HepG2 (cell line): ENCODE results near the gene INTS7. TPM values are rescaled to one million over a fixed set of nuclear protein-coding genes. Genes with fewer than 3 reads are reported as not detected.
A peak's percentile ranks its signal among the peaks of the same experiment; 100 is the strongest.

Source experiments
- CREM ChIP-seq, 2 experiments: sonication (generic) in 1 of 2; formaldehyde crosslinking in 1 of 2; IDR thresholded peaks; 2 replicates each; pipeline versions ENCODE4 v1.4.0 to v1.6.1; 2016 to 2020; ENCODE audit warnings: antibody characterized with exemption in 1 of 2, mild to moderate bottlenecking in 1 of 2, missing genetic modification reagents in 1 of 2
- DDIT3 ChIP-seq: sonication (generic); formaldehyde crosslinking; IDR thresholded peaks from 2 replicates; pipeline ENCODE4 v1.4.0; 2020; ENCODE audit warnings: mild to moderate bottlenecking, missing genetic modification reagents
- ELF1 ChIP-seq: sonication (generic); formaldehyde crosslinking; IDR thresholded peaks from 2 replicates; pipeline ENCODE4 v1.4.0; 2020; ENCODE audit warnings: missing genetic modification reagents
- HDAC2 ChIP-seq: sonication (generic); formaldehyde crosslinking; IDR thresholded peaks from 2 replicates; pipeline ENCODE4 v1.4.0; 2020; ENCODE audit warnings: missing genetic modification reagents
- NCOA1 ChIP-seq: sonication (generic); formaldehyde crosslinking; IDR thresholded peaks from 2 replicates; pipeline ENCODE4 v1.9.0; 2021; ENCODE audit warnings: missing genetic modification reagents
- NFKB2 ChIP-seq: sonication (generic); formaldehyde crosslinking; IDR thresholded peaks from 2 replicates; pipeline ENCODE4 v1.4.0; 2020; ENCODE audit warnings: missing genetic modification reagents, borderline replicate concordance
- NR2F1 ChIP-seq, 2 experiments: fragments of 450-650 bp in 1 of 2; formaldehyde crosslinking in 1 of 2; IDR thresholded peaks; 2 replicates each; pipeline versions ENCODE4 v1.5.0 to v1.6.1; 2016 to 2020; ENCODE audit warnings: mild to moderate bottlenecking in 1 of 2, missing compliant biosample characterization in 1 of 2, missing genetic modification reagents in 1 of 2, moderate library complexity in 1 of 2
- POLR2G ChIP-seq: fragments of 200-400 bp; formaldehyde crosslinking; IDR thresholded peaks from 2 replicates; pipeline ENCODE4 v1.6.1; 2018; ENCODE audit warnings: mild to moderate bottlenecking, low read depth, low read length, moderate library complexity
- RERE ChIP-seq: IDR thresholded peaks from 2 replicates; pipeline ENCODE4 v1.6.1; 2016; ENCODE audit warnings: low read depth, missing genetic modification reagents, missing compliant biosample characterization
- STAG1 ChIP-seq: sonication (generic); formaldehyde crosslinking; IDR thresholded peaks from 2 replicates; pipeline ENCODE4 v1.4.0; 2020; ENCODE audit warnings: missing genetic modification reagents
- TMF1 ChIP-seq: sonication (generic); formaldehyde crosslinking; IDR thresholded peaks from 2 replicates; pipeline ENCODE4 v1.8.1; 2022; ENCODE audit warnings: low read depth, missing genetic modification reagents
- TP53 ChIP-seq: sonication (generic); formaldehyde crosslinking; conservative IDR thresholded peaks from 2 replicates; pipeline ENCODE4 v1.4.0; 2020; ENCODE audit warnings: missing genetic modification reagents
- ZFP36L2 ChIP-seq: sonication (generic); formaldehyde crosslinking; IDR thresholded peaks from 2 replicates; pipeline ENCODE4 v1.4.0; 2020; ENCODE audit warnings: missing genetic modification reagents
- ZMAT3 ChIP-seq: sonication (generic); formaldehyde crosslinking; conservative IDR thresholded peaks from 2 replicates; pipeline ENCODE4 v1.7.0; 2021; ENCODE audit warnings: missing genetic modification reagents
- ZNF207 ChIP-seq: fragments of 450-650 bp; IDR thresholded peaks from 2 replicates; pipeline ENCODE4 v1.6.1; 2016; ENCODE audit warnings: antibody characterized with exemption, borderline replicate concordance
- ZNF558 ChIP-seq: sonication (generic); formaldehyde crosslinking; IDR thresholded peaks from 2 replicates; pipeline ENCODE4 v1.9.0; 2022; ENCODE audit warnings: mild to moderate bottlenecking, missing genetic modification reagents, borderline replicate concordance
- ZNF75D ChIP-seq: sonication (generic); formaldehyde crosslinking; IDR thresholded peaks from 2 replicates; pipeline ENCODE4 v1.8.1; 2023; ENCODE audit warnings: missing genetic modification reagents, mild to moderate bottlenecking, borderline replicate concordance
- ZNF878 ChIP-seq: sonication (generic); formaldehyde crosslinking; IDR thresholded peaks from 2 replicates; pipeline ENCODE4 v1.8.1; 2023; ENCODE audit warnings: mild to moderate bottlenecking, missing genetic modification reagents, moderate library complexity
- ZSCAN30 ChIP-seq: sonication (generic); formaldehyde crosslinking; IDR thresholded peaks from 2 replicates; pipeline ENCODE4 v1.5.0; 2020; ENCODE audit warnings: mild to moderate bottlenecking, missing genetic modification reagents
- polyA plus RNA-seq, 8 experiments: library from polyadenylated mRNA; depleted of rRNA in 3 of 8; stranded (reverse) in 7 of 8; unstranded in 1 of 8; fragments of >200 nt; fragmentation: Illumina TruSeq in 4 of 8; extraction: Trizol in 4 of 8; gene quantifications; 2 replicates each; pipeline versions ENCODE4 v1.2.1 to v1.2.3, GENCODE V29; 2011 to 2016; ENCODE audit warnings: low read depth in 4 of 8, missing spikeins in 1 of 8, mixed read lengths in 1 of 8; ENCODE audit not compliant: insufficient read depth in 1 of 8
- total RNA-seq, 5 experiments: library from RNA; depleted of rRNA; stranded (reverse); fragments of >200 nt; fragmentation: Illumina TruSeq; extraction: Trizol; gene quantifications; 2 replicates each; pipeline ENCODE4 v1.2.3, GENCODE V29; 2016; ENCODE audit warnings: low read depth in 1 of 5
- TF ChIP-seq, protein P1 (sequence below): IDR thresholded peaks from 2 replicates; pipeline ENCODE4 v1.6.1; 2016
- TF ChIP-seq, protein P2 (sequence below): sonication (generic); formaldehyde crosslinking; IDR thresholded peaks from 2 replicates; pipeline ENCODE4 v1.4.0; 2020; ENCODE audit warnings: missing genetic modification reagents

INTS7 gene
- total and polyA plus RNA-seq, 2 of the 13 experiments (the other 11 are each of a cell fraction or from before 2014, with no cell fraction given) = 18.3 to 22.4 TPM

- peak; percentile 28; the same call in 1 of the 2 replicates for TF ChIP-seq RERE
- TF ChIP-seq, protein P1, sequence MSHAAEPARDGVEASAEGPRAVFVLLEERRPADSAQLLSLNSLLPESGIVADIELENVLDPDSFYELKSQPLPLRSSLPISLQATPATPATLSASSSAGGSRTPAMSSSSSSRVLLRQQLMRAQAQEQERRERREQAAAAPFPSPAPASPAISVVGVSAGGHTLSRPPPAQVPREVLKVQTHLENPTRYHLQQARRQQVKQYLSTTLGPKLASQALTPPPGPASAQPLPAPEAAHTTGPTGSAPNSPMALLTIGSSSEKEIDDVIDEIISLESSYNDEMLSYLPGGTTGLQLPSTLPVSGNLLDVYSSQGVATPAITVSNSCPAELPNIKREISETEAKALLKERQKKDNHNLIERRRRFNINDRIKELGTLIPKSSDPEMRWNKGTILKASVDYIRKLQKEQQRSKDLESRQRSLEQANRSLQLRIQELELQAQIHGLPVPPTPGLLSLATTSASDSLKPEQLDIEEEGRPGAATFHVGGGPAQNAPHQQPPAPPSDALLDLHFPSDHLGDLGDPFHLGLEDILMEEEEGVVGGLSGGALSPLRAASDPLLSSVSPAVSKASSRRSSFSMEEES (CRISPR knock-in tag) = peak; percentile 42; the same call in 1 of the 2 replicates
- no peak for TF ChIP-seq NCOA1
- no peak for TF ChIP-seq DDIT3 (CRISPR knock-in tag)
- TF ChIP-seq TP53 (CRISPR knock-in tag) = peak; percentile 36; the same call in 1 of the 2 replicates
- TF ChIP-seq, protein P2, sequence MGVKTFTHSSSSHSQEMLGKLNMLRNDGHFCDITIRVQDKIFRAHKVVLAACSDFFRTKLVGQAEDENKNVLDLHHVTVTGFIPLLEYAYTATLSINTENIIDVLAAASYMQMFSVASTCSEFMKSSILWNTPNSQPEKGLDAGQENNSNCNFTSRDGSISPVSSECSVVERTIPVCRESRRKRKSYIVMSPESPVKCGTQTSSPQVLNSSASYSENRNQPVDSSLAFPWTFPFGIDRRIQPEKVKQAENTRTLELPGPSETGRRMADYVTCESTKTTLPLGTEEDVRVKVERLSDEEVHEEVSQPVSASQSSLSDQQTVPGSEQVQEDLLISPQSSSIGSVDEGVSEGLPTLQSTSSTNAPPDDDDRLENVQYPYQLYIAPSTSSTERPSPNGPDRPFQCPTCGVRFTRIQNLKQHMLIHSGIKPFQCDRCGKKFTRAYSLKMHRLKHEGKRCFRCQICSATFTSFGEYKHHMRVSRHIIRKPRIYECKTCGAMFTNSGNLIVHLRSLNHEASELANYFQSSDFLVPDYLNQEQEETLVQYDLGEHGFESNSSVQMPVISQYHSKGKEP (CRISPR knock-in tag) = no peak
- TF ChIP-seq ZMAT3 = peak; percentile 74; the same call in 1 of the 2 replicates
- peak; percentile 99 for TF ChIP-seq ZNF878
- no peak for TF ChIP-seq ZNF75D (CRISPR knock-in tag)
- TF ChIP-seq ZNF207 = no peak
- peak; percentile 95 for TF ChIP-seq POLR2G
- TF ChIP-seq ELF1 = peak; percentile 74
- TF ChIP-seq ZSCAN30 (CRISPR knock-in tag) = peak; percentile 83
- TF ChIP-seq TMF1 (CRISPR knock-in tag) = peak; percentile 49; the same call in 1 of the 2 replicates
- peak in 1 of 2 experiments; percentile 68; a peak in 2 of 4 replicates for TF ChIP-seq NR2F1 (CRISPR knock-in tag; IDR thresholded peaks at IDR 0.05)
- TF ChIP-seq NFKB2 (CRISPR knock-in tag) = no peak; the same call in 1 of the 2 replicates
- TF ChIP-seq STAG1 (CRISPR knock-in tag) = no peak; the same call in 1 of the 2 replicates
- TF ChIP-seq HDAC2 = peak; percentile 37
- peak; percentile 95 for TF ChIP-seq CREM (IDR thresholded peaks at IDR 0.05)
- peak; percentile 41; the same call in 1 of the 2 replicates for TF ChIP-seq CREM (CRISPR knock-in tag; IDR thresholded peaks at IDR 0.05)
- no peak for TF ChIP-seq ZNF558 (CRISPR knock-in tag)
- no peak for TF ChIP-seq ZFP36L2
Observed at GRCh38 chr1:212035123-212035834, at the start of gene INTS7, which contains the start of gene DTL (continued).
